Left lung (tissue), 10 donors: Measurements from ENCODE around the gene DCLRE1B. TPM values are rescaled to one million over a fixed set of nuclear protein-coding genes. Genes with fewer than 3 reads are reported as not detected.

Experiments
- ATAC-seq: fragments of 200-7000 bp; cut with Tn5 transposase; one replicate; pipeline ENCODE4 v1.9.1; 2020; ENCODE audit warnings: moderate library complexity
- DNase-seq, 4 donors: peaks; one replicate each; pipeline ENCODE4 v3.0.0-alpha.2; 2013 to 2020
- H3K27ac ChIP-seq, 2 donors: fragments of 200-600 bp; sonication (generic) in 1 of 2; one replicate each; pipeline versions ENCODE4 v1.5.0 to v1.8.0; 2020 to 2021
- H3K27me3 ChIP-seq, 2 donors: fragments of 200-600 bp; sonication (generic) in 1 of 2; one replicate each; pipeline versions ENCODE4 v1.5.0 to v1.8.0; 2020 to 2021
- H3K36me3 ChIP-seq, 2 donors: fragments of 200-600 bp; sonication (generic) in 1 of 2; one replicate each; pipeline versions ENCODE4 v1.5.0 to v1.8.0; 2020 to 2021
- H3K4me1 ChIP-seq, 2 donors: fragments of 200-600 bp; one replicate each; pipeline ENCODE4 v1.8.0; 2021
- H3K4me3 ChIP-seq, 2 donors: fragments of 200-600 bp; sonication (generic) in 1 of 2; one replicate each; pipeline versions ENCODE4 v1.5.0 to v1.8.0; 2020 to 2021; ENCODE audit warnings: mild to moderate bottlenecking in 1 of 2
- H3K9me3 ChIP-seq, 2 donors: fragments of 200-600 bp; sonication (generic) in 1 of 2; one replicate each; pipeline versions ENCODE4 v1.5.0 to v1.8.0; 2020 to 2021
- intact Hi-C, 2 donors: fragments of 100-400 bp; cut with DNase I; formaldehyde crosslinking; loops; one replicate each; pipeline versions ENCODE4 v1.11.2 to v1.14.2; 2022
- polyA plus RNA-seq, 6 donors: library from polyadenylated mRNA; unstranded; fragments of 120-200 nt; gene quantifications; one replicate each; pipeline ENCODE4 v1.2.1, GENCODE V29; 2013; ENCODE audit not compliant: insufficient read length in 6 of 6
- total RNA-seq, 2 donors: library from RNA; stranded (reverse); fragmentation: NEBNext Ultra II Directional; extraction: Animal tissue kit (Norgen Biotek cat#: 25700); gene quantifications; one replicate each; pipeline ENCODE4 v1.2.1, GENCODE V29; 2021
- TF ChIP-seq, protein P1 (sequence below), 2 donors: fragments of 200-600 bp; sonication (generic) in 1 of 2; IDR thresholded peaks; one replicate each; pipeline versions ENCODE4 v1.5.0 to v1.8.0; 2021; ENCODE audit warnings: antibody characterized with exemption in 2 of 2
- donor health status: DM: no; HTN: yes; CAD: no.
- donor health status: DM: no; HTN: no; CAD: no.

The DCLRE1B gene
- total and polyA plus RNA-seq, 8 donors: 7.3 to 11.9 (median 9.8) TPM

DNA sequence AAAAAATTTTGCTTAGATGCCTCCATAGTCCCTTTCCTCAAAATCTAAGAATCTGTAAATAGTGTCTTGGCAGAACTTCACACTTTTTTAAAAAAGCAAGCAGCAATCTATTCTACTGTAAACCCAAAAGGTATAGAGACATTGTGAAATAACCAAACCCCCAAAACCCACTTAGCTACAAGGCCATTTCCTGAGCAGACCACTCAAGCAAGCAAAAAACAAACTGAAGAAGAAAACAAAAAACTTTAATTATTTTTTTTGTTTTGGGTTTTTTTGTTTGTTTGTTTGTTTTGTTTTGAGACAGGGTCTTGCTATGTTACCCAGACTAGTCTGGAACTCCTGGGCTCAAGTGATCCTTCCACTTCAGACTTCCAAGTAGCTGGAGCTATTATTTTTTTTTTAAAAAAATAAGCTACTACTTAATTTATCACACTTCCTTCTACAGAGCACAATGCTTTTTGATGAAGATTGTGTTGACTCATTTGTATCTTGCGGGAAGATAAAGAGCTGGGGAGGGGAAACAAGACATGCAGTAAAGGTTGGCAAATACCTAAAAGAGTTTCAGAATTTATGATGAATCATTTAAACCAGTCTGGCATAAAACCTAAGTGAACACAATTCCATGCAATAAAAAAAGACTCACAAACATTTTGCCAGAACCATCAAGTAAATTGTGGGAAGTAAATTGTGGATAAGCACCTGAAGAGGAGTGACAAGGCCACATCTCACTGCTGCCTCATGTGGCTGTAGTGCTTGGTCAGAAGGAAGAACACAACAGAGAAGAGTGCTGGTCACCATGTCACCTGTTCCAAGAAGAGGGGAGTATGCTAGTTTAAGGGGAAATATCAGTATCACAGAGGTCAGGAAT, 30.9 kb upstream of the DCLRE1B start:
- no peak for DNase-seq
- intact Hi-C loops: no loop called here

GRCh38 chr1:113875714-113876113, 29.4 kb upstream of the DCLRE1B start:
- intact Hi-C loops: no loop called here
- H3K36me3 ChIP-seq: no peaks in the 10 kb centered on the region
- no peak overlapping the region for H3K4me3 ChIP-seq
- H3K4me1 ChIP-seq: peaks cover 0 to 45% of the 10 kb centered on the region in 2 donors
- no peaks in the 10 kb centered on the region for H3K27me3 ChIP-seq
- H3K9me3 ChIP-seq: no peaks in the 10 kb centered on the region
- ATAC-seq (no peak), DNase-seq (no peak)
- TF ChIP-seq, protein P1, sequence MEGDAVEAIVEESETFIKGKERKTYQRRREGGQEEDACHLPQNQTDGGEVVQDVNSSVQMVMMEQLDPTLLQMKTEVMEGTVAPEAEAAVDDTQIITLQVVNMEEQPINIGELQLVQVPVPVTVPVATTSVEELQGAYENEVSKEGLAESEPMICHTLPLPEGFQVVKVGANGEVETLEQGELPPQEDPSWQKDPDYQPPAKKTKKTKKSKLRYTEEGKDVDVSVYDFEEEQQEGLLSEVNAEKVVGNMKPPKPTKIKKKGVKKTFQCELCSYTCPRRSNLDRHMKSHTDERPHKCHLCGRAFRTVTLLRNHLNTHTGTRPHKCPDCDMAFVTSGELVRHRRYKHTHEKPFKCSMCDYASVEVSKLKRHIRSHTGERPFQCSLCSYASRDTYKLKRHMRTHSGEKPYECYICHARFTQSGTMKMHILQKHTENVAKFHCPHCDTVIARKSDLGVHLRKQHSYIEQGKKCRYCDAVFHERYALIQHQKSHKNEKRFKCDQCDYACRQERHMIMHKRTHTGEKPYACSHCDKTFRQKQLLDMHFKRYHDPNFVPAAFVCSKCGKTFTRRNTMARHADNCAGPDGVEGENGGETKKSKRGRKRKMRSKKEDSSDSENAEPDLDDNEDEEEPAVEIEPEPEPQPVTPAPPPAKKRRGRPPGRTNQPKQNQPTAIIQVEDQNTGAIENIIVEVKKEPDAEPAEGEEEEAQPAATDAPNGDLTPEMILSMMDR (IDR thresholded peaks at IDR 0.05): no peak
- H3K27ac ChIP-seq: no peak overlapping the region

More for the DNA sequence above, 30.9 kb upstream of the DCLRE1B start:
- peak overlapping the region in 1 of 2 donors; percentile 94 for H3K27ac ChIP-seq
- no peak overlapping the region for H3K4me3 ChIP-seq
- peaks cover 0 to 50% of the 10 kb centered on the region in 2 donors for H3K4me1 ChIP-seq
- ATAC-seq: no peak
- TF ChIP-seq, protein P1 (IDR thresholded peaks at IDR 0.05): no peak
- no peaks in the 10 kb centered on the region for H3K9me3 ChIP-seq
- H3K27me3 ChIP-seq: no peaks in the 10 kb centered on the region
- no peaks in the 10 kb centered on the region for H3K36me3 ChIP-seq

GRCh38 chr1:113876176-113876575, 28.9 kb upstream of the DCLRE1B start:
- Histone ChIP-seq H3K9me3 (no peaks in the 10 kb centered on the region), H3K36me3 (no peaks in the 10 kb centered on the region), H3K4me3 (no peak overlapping the region), H3K27me3 (no peaks in the 10 kb centered on the region), H3K4me1 (peaks cover 0 to 45% of the 10 kb centered on the region in 2 donors), H3K27ac (no peak overlapping the region)
- TF ChIP-seq, protein P1 (IDR thresholded peaks at IDR 0.05): no peak
- intact Hi-C loops: no loop called here
- ATAC-seq (no peak), DNase-seq (no peak)

DNA sequence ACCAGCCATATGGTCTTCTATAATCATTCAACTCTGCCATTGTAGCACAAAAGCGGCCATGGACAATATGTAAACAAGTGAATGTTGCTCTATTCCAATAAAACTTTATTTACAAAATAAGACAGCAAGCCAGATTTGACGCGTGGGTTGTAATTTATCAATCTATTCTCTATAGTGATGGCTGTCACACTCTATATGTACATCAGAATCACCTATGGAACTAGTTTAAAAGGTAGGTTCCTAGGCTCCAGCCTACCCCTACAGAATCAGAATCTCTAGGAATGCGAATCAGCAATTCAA, 25.4 kb upstream of the DCLRE1B start:
- no peaks in the 10 kb centered on the region for H3K9me3 ChIP-seq

GRCh38 chr1:113881661-113882060, 23.5 kb upstream of the DCLRE1B start:
- no peak for DNase-seq
- no peak overlapping the region for H3K4me3 ChIP-seq
- no peaks in the 10 kb centered on the region for H3K27me3 ChIP-seq
- H3K4me1 ChIP-seq: peaks cover 0 to 14% of the 10 kb centered on the region in 2 donors
- no peak for ATAC-seq
- no peaks in the 10 kb centered on the region for H3K9me3 ChIP-seq
- intact Hi-C loops: no loop called here
- no peak overlapping the region for H3K27ac ChIP-seq
- H3K36me3 ChIP-seq: no peaks in the 10 kb centered on the region
- TF ChIP-seq, protein P1 (IDR thresholded peaks at IDR 0.05): no peak

More for the DNA sequence above, 25.4 kb upstream of the DCLRE1B start:
- Histone ChIP-seq H3K27me3 (no peaks in the 10 kb centered on the region), H3K27ac (no peak overlapping the region), H3K4me3 (no peak overlapping the region), H3K4me1 (peaks cover 0 to 13% of the 10 kb centered on the region in 2 donors), H3K36me3 (no peaks in the 10 kb centered on the region)
- DNase-seq (no peak), ATAC-seq (no peak)
- TF ChIP-seq, protein P1 (IDR thresholded peaks at IDR 0.05): no peak
- intact Hi-C loops: no loop called here
